ENCODE data around the gene XYLT1. TPM values are rescaled to one million over a fixed set of nuclear protein-coding genes. Genes with fewer than 3 reads are reported as not detected.

The XYLT1 gene
- polyA plus RNA-seq, 1 donor (not counting 4 experiments of a cell fraction or from before 2014, with no cell fraction given), result 4.4 TPM

GRCh38 chr16:17391715-17392114 lies 79.0 kb downstream of the XYLT1 start:
- Histone ChIP-seq H3K36me3 (ENCODE audit: control insufficient read depth in 2 of 2, extremely low read depth in 1 of 2, insufficient read depth in 2 of 2, low read length in 2 of 2) (no peaks in the 10 kb centered on the region), H3K27ac (ENCODE audit: control insufficient read depth, insufficient read depth, low read length) (no peak overlapping the region), H3K9ac (ENCODE audit: control insufficient read depth, extremely low read depth, insufficient read depth, low read length) (no peak overlapping the region), H3K4me3 (ENCODE audit: control insufficient read depth in 2 of 3, extremely low read depth in 1 of 3, insufficient read depth in 2 of 3, low read depth in 1 of 3, low read length in 3 of 3) (no peak overlapping the region), H3K9me1 (ENCODE audit: control insufficient read depth, extremely low read depth, insufficient read depth, low read length) (no peaks in the 10 kb centered on the region), H3K27me3 (ENCODE audit: control insufficient read depth, extremely low read depth, insufficient read depth, low read length) (no peaks in the 10 kb centered on the region), H3K4me2 (ENCODE audit: control insufficient read depth, extremely low read depth, insufficient read depth, low read depth, low read length) (no peak overlapping the region), H4K20me1 (ENCODE audit: control insufficient read depth, extremely low read depth, insufficient read depth, low read length) (no peaks in the 10 kb centered on the region), H3K79me2 (ENCODE audit: control insufficient read depth, insufficient read depth, low read length) (no peaks in the 10 kb centered on the region), H2AFZ (ENCODE audit: control insufficient read depth, low read length) (no peak overlapping the region), H3K9me3 (ENCODE audit: control insufficient read depth, low read depth, low read length) (no peaks in the 10 kb centered on the region), H3K4me1 (ENCODE audit: control insufficient read depth, extremely low read depth, insufficient read depth, low read length) (no peaks in the 10 kb centered on the region)
- DNase-seq (ENCODE audit: low read depth, low spot score) (no peak), FAIRE-seq (no peak)
- dilution Hi-C loops (cut with MboI; ENCODE audit: extremely low pct_ligation_motif_present, low sequenced_read_pairs), result no loop called here
- TF ChIP-seq EZH2 (IDR thresholded peaks at IDR 0.05; ENCODE audit: low read length) (no peak), CTCF (optimal IDR thresholded peaks at IDR 0.05 in 1 of 3, IDR thresholded peaks at IDR 0.05 in 1 of 3, conservative IDR thresholded peaks at IDR 0.05 in 1 of 3; ENCODE audit: extremely low read depth in 1 of 3, insufficient read depth in 2 of 3, low read length in 3 of 3) (no peak)

- no peak overlapping the region for H3K4me2 ChIP-seq (ENCODE audit: control insufficient read depth, extremely low read depth, insufficient read depth, low read depth, low read length)
- H3K9ac ChIP-seq (ENCODE audit: control insufficient read depth, extremely low read depth, insufficient read depth, low read length), result no peak overlapping the region
- no peaks in the 10 kb centered on the region for H4K20me1 ChIP-seq (ENCODE audit: control insufficient read depth, extremely low read depth, insufficient read depth, low read length)
- DNase-seq (ENCODE audit: low read depth, low spot score) (no peak), FAIRE-seq (no peak)
- H3K4me3 ChIP-seq (ENCODE audit: control insufficient read depth in 2 of 3, extremely low read depth in 1 of 3, insufficient read depth in 2 of 3, low read depth in 1 of 3, low read length in 3 of 3), result no peak overlapping the region
- no peaks in the 10 kb centered on the region for H3K79me2 ChIP-seq (ENCODE audit: control insufficient read depth, insufficient read depth, low read length)
- no peaks in the 10 kb centered on the region for H3K27me3 ChIP-seq (ENCODE audit: control insufficient read depth, extremely low read depth, insufficient read depth, low read length)
- H3K36me3 ChIP-seq (ENCODE audit: control insufficient read depth in 2 of 2, extremely low read depth in 1 of 2, insufficient read depth in 2 of 2, low read length in 2 of 2), result no peaks in the 10 kb centered on the region
- dilution Hi-C loops (cut with MboI; ENCODE audit: extremely low pct_ligation_motif_present, low sequenced_read_pairs), result no loop called here
- H3K4me1 ChIP-seq (ENCODE audit: control insufficient read depth, extremely low read depth, insufficient read depth, low read length), result no peaks in the 10 kb centered on the region
- H3K9me1 ChIP-seq (ENCODE audit: control insufficient read depth, extremely low read depth, insufficient read depth, low read length), result no peaks in the 10 kb centered on the region
- H2AFZ ChIP-seq (ENCODE audit: control insufficient read depth, low read length), result no peak overlapping the region
- H3K9me3 ChIP-seq (ENCODE audit: control insufficient read depth, low read depth, low read length), result no peaks in the 10 kb centered on the region
- TF ChIP-seq CTCF (optimal IDR thresholded peaks at IDR 0.05 in 1 of 3, IDR thresholded peaks at IDR 0.05 in 1 of 3, conservative IDR thresholded peaks at IDR 0.05 in 1 of 3; ENCODE audit: extremely low read depth in 1 of 3, insufficient read depth in 2 of 3, low read length in 3 of 3) (no peak), EZH2 (IDR thresholded peaks at IDR 0.05; ENCODE audit: low read length) (no peak)
- no peak overlapping the region for H3K27ac ChIP-seq (ENCODE audit: control insufficient read depth, insufficient read depth, low read length)
These were observed 81.4 kb downstream of the XYLT1 start for GRCh38 chr16:17389384-17389783.
